Fibroblast of lung (primary cell): ENCODE data around the gene SPG21. TPM values are rescaled to one million over a fixed set of nuclear protein-coding genes. Genes with fewer than 3 reads are reported as not detected.

Experiments
- DNase-seq, 2 donors: peaks; one replicate each; pipeline versions ENCODE4 v3.0.0 to v3.0.0-alpha.2; 2010; ENCODE audit warnings: low read depth in 2 of 2
- H2AFZ ChIP-seq: 2 replicates; pipeline ENCODE4 v1.5.1; 2012; ENCODE audit warnings: low read length, control low read depth, inconsistent platforms
- H3K27ac ChIP-seq: 2 replicates; pipeline ENCODE4 v1.5.1; 2011; ENCODE audit warnings: low read length, control low read depth; ENCODE audit not compliant: insufficient read depth
- H3K27me3 ChIP-seq: 2 replicates; pipeline ENCODE4 v1.5.1; 2011; ENCODE audit warnings: mild to moderate bottlenecking, low read length; ENCODE audit not compliant: control insufficient read depth, insufficient read depth
- H3K36me3 ChIP-seq: 2 replicates; pipeline ENCODE4 v1.5.1; 2011; ENCODE audit warnings: low read length; ENCODE audit not compliant: control insufficient read depth, insufficient read depth
- H3K4me1 ChIP-seq: 2 replicates; pipeline ENCODE4 v1.5.1; 2011; ENCODE audit warnings: low read length; ENCODE audit not compliant: control insufficient read depth, insufficient read depth; ENCODE audit errors: extremely low read depth
- H3K4me2 ChIP-seq: 2 replicates; pipeline ENCODE4 v1.5.1; 2011; ENCODE audit warnings: low read length, control low read depth; ENCODE audit not compliant: insufficient read depth; ENCODE audit errors: extremely low read depth
- H3K4me3 ChIP-seq, 4 experiments: fragments of 200-600 bp in 1 of 4; sonication (generic) in 1 of 4; replicated peaks in 1 of 4; 2 replicates each; pipeline ENCODE4 v1.5.1; 2011 to 2016; ENCODE audit warnings: low read length in 4 of 4, low read depth in 3 of 4, mild to moderate bottlenecking in 3 of 4, control low read depth in 2 of 4, inconsistent platforms in 1 of 4, mixed read lengths in 1 of 4; ENCODE audit not compliant: insufficient read depth in 1 of 4; ENCODE audit errors: control extremely low read depth in 1 of 4
- H3K79me2 ChIP-seq: 2 replicates; pipeline ENCODE4 v1.5.1; 2012; ENCODE audit warnings: mild to moderate bottlenecking, low read length, inconsistent platforms; ENCODE audit not compliant: control insufficient read depth, insufficient read depth
- H3K9ac ChIP-seq: 2 replicates; pipeline ENCODE4 v1.5.1; 2011; ENCODE audit warnings: mild to moderate bottlenecking, low read length, control low read depth; ENCODE audit not compliant: insufficient read depth
- H3K9me3 ChIP-seq: 2 replicates; pipeline ENCODE4 v1.5.1; 2012; ENCODE audit warnings: low read depth, low read length; ENCODE audit not compliant: control insufficient read depth, insufficient read depth
- H4K20me1 ChIP-seq: 2 replicates; pipeline ENCODE4 v1.5.1; 2011; ENCODE audit warnings: low read length; ENCODE audit not compliant: control insufficient read depth, insufficient read depth; ENCODE audit errors: extremely low read depth
- CTCF ChIP-seq, 2 donors: IDR thresholded peaks in 1 of 2; conservative IDR thresholded peaks in 1 of 2; 1 replicate in 1 of 2; 2 replicates in 1 of 2; pipeline ENCODE4 v1.5.1; 2011 to 2012; ENCODE audit warnings: low read length in 2 of 2, control low read depth in 1 of 2, inconsistent platforms in 1 of 2, low read depth in 1 of 2, mild to moderate bottlenecking in 1 of 2
- EZH2 ChIP-seq: IDR thresholded peaks from 2 replicates; pipeline ENCODE4 v1.5.1; 2012; ENCODE audit warnings: low read length, control low read depth, mild to moderate bottlenecking; ENCODE audit errors: missing control alignments
- polyA plus RNA-seq, 2 donors: library from polyadenylated mRNA; depleted of rRNA in 1 of 2; stranded (reverse) in 1 of 2; unstranded in 1 of 2; fragments of >200 nt; gene quantifications; 2 replicates each; pipeline ENCODE4 v1.2.1, GENCODE V29; 2011 to 2012; ENCODE audit warnings: missing spikeins in 1 of 2
- total RNA-seq: library from RNA; depleted of rRNA; stranded (reverse); fragments of >200 nt; gene quantifications from 2 replicates; pipeline ENCODE4 v1.2.1, GENCODE V29; 2014

SPG21 gene
- total and polyA plus RNA-seq, 2 donors (not counting 1 experiment from before 2014, with no cell fraction given): 68.4 to 95.3 TPM

DNA sequence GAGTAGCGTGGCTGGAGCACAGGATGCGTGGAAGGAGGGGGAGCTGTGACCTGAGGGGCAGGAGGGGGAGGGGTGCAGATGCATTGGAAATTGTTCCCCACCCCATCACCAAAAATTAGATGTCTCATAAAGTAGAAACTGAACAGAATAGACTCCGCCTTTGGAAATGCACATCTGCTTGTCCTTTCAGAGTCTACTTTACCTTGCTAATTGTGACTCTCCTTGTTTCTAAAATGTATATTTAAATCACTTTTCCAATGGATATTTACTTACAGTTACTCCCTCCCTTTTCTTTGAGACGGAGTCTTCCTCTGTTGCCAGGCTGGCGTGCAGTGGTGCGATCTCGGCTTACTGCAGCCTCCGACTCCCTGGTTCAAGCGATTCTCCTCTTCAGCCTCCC, 30.6 kb downstream of the SPG21 start:
- no peaks in the 10 kb centered on the region for H3K27me3 ChIP-seq
- H3K4me3 ChIP-seq: no peak overlapping the region
- H2AFZ ChIP-seq: no peak overlapping the region
- H3K36me3 ChIP-seq: peaks cover 6% of the 10 kb centered on the region
- no peaks in the 10 kb centered on the region for H3K9me3 ChIP-seq
- H3K4me2 ChIP-seq: no peak overlapping the region
- H3K9ac ChIP-seq: no peak overlapping the region
- no peaks in the 10 kb centered on the region for H3K4me1 ChIP-seq
- H3K79me2 ChIP-seq: no peaks in the 10 kb centered on the region
- H4K20me1 ChIP-seq: no peaks in the 10 kb centered on the region
- DNase-seq: no peak
- no peak overlapping the region for H3K27ac ChIP-seq
- no peak for TF ChIP-seq EZH2
- no peak for TF ChIP-seq CTCF (conservative IDR thresholded peaks at IDR 0.05 in 1 of 2, IDR thresholded peaks at IDR 0.05 in 1 of 2; ENCODE audit: low read depth in 1 of 2, low read length in 2 of 2)

- Histone ChIP-seq H3K4me3 (no peak overlapping the region), H3K27ac (no peak overlapping the region), H3K4me2 (no peak overlapping the region), H3K36me3 (peaks cover 2% of the 10 kb centered on the region), H2AFZ (no peak overlapping the region), H3K27me3 (no peaks in the 10 kb centered on the region), H3K9me3 (no peaks in the 10 kb centered on the region), H3K4me1 (no peaks in the 10 kb centered on the region), H3K9ac (no peak overlapping the region), H4K20me1 (no peaks in the 10 kb centered on the region), H3K79me2 (no peaks in the 10 kb centered on the region)
- no peak for DNase-seq
- TF ChIP-seq EZH2 (no peak), CTCF (conservative IDR thresholded peaks at IDR 0.05 in 1 of 2, IDR thresholded peaks at IDR 0.05 in 1 of 2; ENCODE audit: low read depth in 1 of 2, low read length in 2 of 2) (no peak)
Observed at GRCh38 chr15:64954395-64954794, 35.3 kb downstream of the SPG21 start.

GRCh38 chr15:64951777-64952418, 37.8 kb downstream of the SPG21 start:
- TF ChIP-seq EZH2 (no peak), CTCF (conservative IDR thresholded peaks at IDR 0.05 in 1 of 2, IDR thresholded peaks at IDR 0.05 in 1 of 2; ENCODE audit: low read depth in 1 of 2, low read length in 2 of 2) (no peak)
- Histone ChIP-seq H3K4me3 (no peak overlapping the region), H3K4me2 (no peak overlapping the region), H3K27me3 (no peaks in the 10 kb centered on the region), H3K36me3 (no peaks in the 10 kb centered on the region), H3K9ac (no peak overlapping the region), H4K20me1 (no peaks in the 10 kb centered on the region), H3K27ac (no peak overlapping the region), H3K9me3 (no peaks in the 10 kb centered on the region), H3K4me1 (no peaks in the 10 kb centered on the region), H3K79me2 (no peaks in the 10 kb centered on the region), H2AFZ (no peak overlapping the region)
- DNase-seq: no peak
